Activated CD8-positive, alpha-beta T cell treated with anti-CD3 and anti-CD28 coated beads, Interleukin-2, amount 10 ng/mL, durations not matched to agents 7 days and 5 days (primary cell): ENCODE results near the gene PAN3. TPM values are rescaled to one million over a fixed set of nuclear protein-coding genes. Genes with fewer than 3 reads are reported as not detected.

ENCODE experiments used
- ATAC-seq: fragments of 150-1000 bp; cut with Tn5 transposase; one replicate; pipeline ENCODE4 v1.10.0; 2021; ENCODE audit warnings: moderate library complexity
- CTCF ChIA-PET: fragments of 350-600 bp; sonication (Branson Sonifier 250); formaldehyde crosslinking; loops from one replicate; lab custom pipeline; 2021; ENCODE audit warnings: antibody characterized with exemption; lab: Charles Lee
- POLR2A ChIA-PET: fragments of 350-600 bp; sonication (Branson Sonifier 250); formaldehyde crosslinking; loops from one replicate; lab custom pipeline; 2021; ENCODE audit warnings: antibody characterized with exemption; lab: Charles Lee
- DNase-seq: peaks from one replicate; pipeline ENCODE4 v3.0.0-alpha.2; 2020
- H3K27ac Mint-ChIP-seq: one replicate; pipeline ENCODE4 v1.8.0; 2021; ENCODE audit warnings: mild to moderate bottlenecking, mixed read lengths
- H3K27me3 Mint-ChIP-seq: one replicate; pipeline ENCODE4 v1.8.0; 2021; ENCODE audit warnings: low read depth, mixed read lengths
- H3K36me3 Mint-ChIP-seq: one replicate; pipeline ENCODE4 v1.8.0; 2021; ENCODE audit warnings: low read depth, mixed read lengths
- H3K4me1 Mint-ChIP-seq: one replicate; pipeline ENCODE4 v1.8.0; 2021; ENCODE audit warnings: low read depth, mixed read lengths
- H3K4me3 Mint-ChIP-seq: one replicate; pipeline ENCODE4 v1.8.0; 2021; ENCODE audit warnings: mild to moderate bottlenecking, mixed read lengths
- H3K9me3 Mint-ChIP-seq: one replicate; pipeline ENCODE4 v1.8.0; 2022; ENCODE audit warnings: mixed read lengths; ENCODE audit not compliant: insufficient read depth
- total RNA-seq, 2 experiments: library from RNA; stranded (reverse); gene quantifications; one replicate each; pipeline ENCODE4 v1.2.3, GENCODE V29; 2021

The PAN3 gene
- total RNA-seq, 2 experiments from 2014 or later: 40.2 to 42.2 TPM

- no peak for ATAC-seq
- CTCF ChIA-PET: no interaction called here
- no peak for DNase-seq
- H3K36me3 Mint-ChIP-seq: no peaks in the 10 kb centered on the region
- POLR2A ChIA-PET: no interaction called here
- H3K27me3 Mint-ChIP-seq: peaks cover 22% of the 10 kb centered on the region
- H3K27ac Mint-ChIP-seq: no peak overlapping the region
- H3K9me3 Mint-ChIP-seq: no peaks in the 10 kb centered on the region
- no peak overlapping the region for H3K4me3 Mint-ChIP-seq
- H3K4me1 Mint-ChIP-seq: no peaks in the 10 kb centered on the region
Measured at GRCh38 chr13:28110414-28110813, 27.9 kb upstream of the PAN3 start.

GRCh38 chr13:28116736-28117135, 21.6 kb upstream of the PAN3 start:
- POLR2A ChIA-PET: no interaction called here
- H3K4me3 Mint-ChIP-seq: no peak overlapping the region

GRCh38 chr13:28117689-28118377, 20.5 kb upstream of the PAN3 start:
- no peaks in the 10 kb centered on the region for H3K9me3 Mint-ChIP-seq
- CTCF ChIA-PET: no interaction called here

More at GRCh38 chr13:28116736-28117135, 21.6 kb upstream of the PAN3 start:
- Mint-ChIP-seq H3K9me3 (no peaks in the 10 kb centered on the region), H3K4me1 (no peaks in the 10 kb centered on the region), H3K27ac (no peak overlapping the region), H3K27me3 (peaks cover 10% of the 10 kb centered on the region), H3K36me3 (no peaks in the 10 kb centered on the region)
- CTCF ChIA-PET: no interaction called here
- ATAC-seq: no peak
- no peak for DNase-seq

DNA sequence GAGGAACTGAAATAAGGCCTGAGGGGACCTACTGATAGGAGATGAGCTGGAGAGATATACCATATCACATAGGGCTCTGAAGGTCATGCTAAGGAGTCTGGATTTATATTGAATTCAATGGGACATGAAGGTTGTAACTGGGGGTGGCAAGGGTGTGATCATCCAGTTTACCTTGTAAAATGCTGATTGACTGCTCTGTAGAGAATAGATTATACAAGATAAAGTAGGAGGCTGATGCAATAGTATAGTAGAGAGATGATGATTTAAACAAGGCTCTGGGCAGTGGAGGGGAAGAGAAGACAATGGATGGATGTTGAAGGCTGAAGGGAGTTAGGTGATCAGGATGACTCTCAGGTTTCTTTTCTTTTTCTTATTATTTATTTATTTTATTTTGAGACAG, 18.0 kb upstream of the PAN3 start:
- Mint-ChIP-seq H3K4me1 (peaks cover 5% of the 10 kb centered on the region), H3K27ac (no peak overlapping the region), H3K27me3 (peaks cover 10% of the 10 kb centered on the region), H3K9me3 (no peaks in the 10 kb centered on the region), H3K4me3 (no peak overlapping the region), H3K36me3 (no peaks in the 10 kb centered on the region)
- DNase-seq: no peak
- ATAC-seq: no peak
- CTCF ChIA-PET: no interaction called here
- POLR2A ChIA-PET: no interaction called here

More at GRCh38 chr13:28117689-28118377, 20.5 kb upstream of the PAN3 start:
- Mint-ChIP-seq H3K27ac (no peak overlapping the region), H3K36me3 (no peaks in the 10 kb centered on the region), H3K4me3 (no peak overlapping the region), H3K4me1 (peaks cover 5% of the 10 kb centered on the region), H3K27me3 (peaks cover 10% of the 10 kb centered on the region)
- no peak for DNase-seq
- ATAC-seq: no peak
- POLR2A ChIA-PET: interaction anchor here (1.6 kb wide), 1 partner anchor 21 kb away, joined by 4 read pairs; no protein-coding TSS in a partner anchor

- no peaks in the 10 kb centered on the region for H3K9me3 Mint-ChIP-seq
- no peaks in the 10 kb centered on the region for H3K36me3 Mint-ChIP-seq
- ChIA-PET POLR2A (no interaction called here), CTCF (no interaction called here)
- DNase-seq: no peak
- H3K4me3 Mint-ChIP-seq: no peak overlapping the region
- no peak overlapping the region for H3K27ac Mint-ChIP-seq
- peaks cover 5% of the 10 kb centered on the region for H3K4me1 Mint-ChIP-seq
- no peak for ATAC-seq
- H3K27me3 Mint-ChIP-seq: peaks cover 6% of the 10 kb centered on the region
Measured at GRCh38 chr13:28121224-28121623, 17.1 kb upstream of the PAN3 start.

- ATAC-seq (no peak), DNase-seq (no peak)
- ChIA-PET CTCF (no interaction called here), POLR2A (interaction anchor here (0.6 kb wide), 1 partner anchor 15 kb away, joined by 4 read pairs; no protein-coding TSS in a partner anchor)
- Mint-ChIP-seq H3K27me3 (peaks cover 9% of the 10 kb centered on the region), H3K4me3 (no peak overlapping the region), H3K4me1 (no peaks in the 10 kb centered on the region), H3K27ac (no peak overlapping the region), H3K36me3 (no peaks in the 10 kb centered on the region), H3K9me3 (no peaks in the 10 kb centered on the region)
Measured at GRCh38 chr13:28128030-28128429, 10.3 kb upstream of the PAN3 start.

GRCh38 chr13:28128926-28129325, 9.4 kb upstream of the PAN3 start:
- no peak for DNase-seq
- POLR2A ChIA-PET: no interaction called here
- Mint-ChIP-seq H3K4me3 (no peak overlapping the region), H3K27me3 (peaks cover 9% of the 10 kb centered on the region), H3K9me3 (no peaks in the 10 kb centered on the region), H3K27ac (no peak overlapping the region), H3K36me3 (no peaks in the 10 kb centered on the region), H3K4me1 (no peaks in the 10 kb centered on the region)
- no peak for ATAC-seq
- CTCF ChIA-PET: no interaction called here

- Mint-ChIP-seq H3K4me3 (no peak overlapping the region), H3K27ac (no peak overlapping the region), H3K36me3 (no peaks in the 10 kb centered on the region), H3K27me3 (peaks cover 9% of the 10 kb centered on the region), H3K9me3 (no peaks in the 10 kb centered on the region), H3K4me1 (no peaks in the 10 kb centered on the region)
- no peak for DNase-seq
- ATAC-seq: no peak
- POLR2A ChIA-PET: no interaction called here
- CTCF ChIA-PET: no interaction called here
Measured at GRCh38 chr13:28129911-28130693, 8.2 kb upstream of the PAN3 start.

GRCh38 chr13:28131646-28132045, 6.7 kb upstream of the PAN3 start:
- Mint-ChIP-seq H3K9me3 (no peaks in the 10 kb centered on the region), H3K36me3 (no peaks in the 10 kb centered on the region), H3K4me1 (peaks cover 4% of the 10 kb centered on the region), H3K27me3 (peaks cover 9% of the 10 kb centered on the region), H3K4me3 (no peak overlapping the region), H3K27ac (no peak overlapping the region)
- ATAC-seq: no peak
- POLR2A ChIA-PET: no interaction called here
- DNase-seq: no peak
- CTCF ChIA-PET: no interaction called here

- CTCF ChIA-PET: interaction anchor here (1.2 to 1.5 kb wide), 2 partner anchors 78 to 522 kb away, joined by 3 to 5 read pairs; partner anchors contain the start of gene POMP
- POLR2A ChIA-PET: interaction anchor here (0.6 to 1.6 kb wide), 2 partner anchors 14 to 522 kb away, joined by 3 to 8 read pairs; partner anchors contain the start of gene POMP
- H3K9me3 Mint-ChIP-seq: no peaks in the 10 kb centered on the region
- H3K27ac Mint-ChIP-seq: peak overlapping the region; percentile 98
- no peaks in the 10 kb centered on the region for H3K27me3 Mint-ChIP-seq
- peaks cover 31% of the 10 kb centered on the region for H3K4me1 Mint-ChIP-seq
- peak overlapping the region; percentile 97 for H3K4me3 Mint-ChIP-seq
- ATAC-seq (no peak), DNase-seq (peak; percentile 38)
- peaks cover 11% of the 10 kb centered on the region for H3K36me3 Mint-ChIP-seq
Measured at GRCh38 chr13:28136916-28137315, 1.4 kb upstream of the PAN3 start.

DNA sequence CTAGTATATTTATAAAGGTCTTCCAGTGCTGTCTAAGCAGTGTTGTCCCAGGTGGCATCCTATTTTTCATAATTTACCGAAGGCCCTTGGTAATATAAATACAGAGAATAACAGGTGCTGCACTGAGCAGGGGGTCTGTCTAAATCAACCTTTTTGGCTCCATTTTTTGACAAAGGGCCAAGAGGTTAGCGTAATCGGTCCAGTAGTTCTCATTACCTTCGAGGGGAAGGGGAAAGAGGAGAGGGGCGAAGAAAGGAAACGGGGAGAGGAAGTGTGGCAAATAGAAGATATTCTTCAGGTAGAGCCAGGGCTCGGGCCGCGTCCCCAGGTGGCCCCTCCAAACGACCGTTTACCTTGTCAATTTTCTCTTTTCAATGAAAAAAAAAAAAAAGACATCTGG, 749 bp upstream of the PAN3 start:
- Mint-ChIP-seq H3K4me3 (peak overlapping the region; percentile 97), H3K27ac (peak overlapping the region; percentile 98), H3K27me3 (no peaks in the 10 kb centered on the region), H3K9me3 (no peaks in the 10 kb centered on the region), H3K36me3 (peaks cover 12% of the 10 kb centered on the region), H3K4me1 (peaks cover 37% of the 10 kb centered on the region)
- POLR2A ChIA-PET: interaction anchor here (0.6 to 1.6 kb wide), 5 partner anchors 39 to 1094 kb away, joined by 3 to 8 read pairs (median 4); partner anchors contain the start of gene POMP
- ATAC-seq (no peak), DNase-seq (no peak)
- CTCF ChIA-PET: no interaction called here
